H1 (cell line): ENCODE measurements around the gene NRAS. TPM values are rescaled to one million over a fixed set of nuclear protein-coding genes. Genes with fewer than 3 reads are reported as not detected.

Source experiments
- CTCF ChIA-PET: fragments of 300-600 bp; sonication (Branson Sonifier 250); formaldehyde crosslinking; loops from one replicate; lab custom pipeline; 2021; ENCODE audit not compliant: partially characterized antibody; lab: Charles Lee
- POLR2A ChIA-PET: fragments of 300-600 bp; sonication (Branson Sonifier 250); formaldehyde crosslinking; loops from one replicate; lab custom pipeline; 2021; ENCODE audit warnings: inconsistent platforms; ENCODE audit not compliant: partially characterized antibody; lab: Charles Lee
- DNase-seq, 2 experiments: peaks; one replicate each; pipeline versions ENCODE4 v3.0.0 to v3.0.0-alpha.2; 2010 to 2022; ENCODE audit warnings: low spot score in 2 of 2, low read depth in 1 of 2, mixed read lengths in 1 of 2
- FAIRE-seq: peaks from 2 replicates; lab custom pipeline; 2011; peaks lifted over from hg19 to GRCh38; lab: Jason Lieb, UNC
- H2AFZ ChIP-seq: 2 replicates; pipeline ENCODE4 v1.8.1; 2012; ENCODE audit warnings: low read length, inconsistent platforms
- H2AK5ac ChIP-seq: 2 replicates; pipeline ENCODE4 v1.6.1; 2013; ENCODE audit warnings: low read depth, low read length
- H2BK120ac ChIP-seq: replicated peaks from 2 replicates; pipeline ENCODE3; 2013; ENCODE audit warnings: low read depth, low read length, inconsistent platforms
- H2BK12ac ChIP-seq: 2 replicates; pipeline ENCODE4 v1.6.1; 2013; ENCODE audit warnings: low read depth, low read length
- H2BK15ac ChIP-seq: 2 replicates; pipeline ENCODE4 v1.6.1; 2013; ENCODE audit warnings: low read length
- H2BK20ac ChIP-seq: 2 replicates; pipeline ENCODE4 v1.6.1; 2013; ENCODE audit warnings: low read length
- H2BK5ac ChIP-seq: 2 replicates; pipeline ENCODE4 v1.6.1; 2013; ENCODE audit warnings: low read depth, low read length
- H3K14ac ChIP-seq: 2 replicates; pipeline ENCODE4 v1.6.1; 2013; ENCODE audit warnings: inconsistent platforms; ENCODE audit not compliant: insufficient read length
- H3K18ac ChIP-seq: 2 replicates; pipeline ENCODE4 v1.6.1; 2013; ENCODE audit warnings: low read length; ENCODE audit errors: extremely low read depth
- H3K23ac ChIP-seq: 2 replicates; pipeline ENCODE4 v1.6.1; 2013; ENCODE audit warnings: inconsistent platforms; ENCODE audit not compliant: insufficient read length
- H3K23me2 ChIP-seq: 2 replicates; pipeline ENCODE4 v1.6.1; 2013; ENCODE audit warnings: low read depth, low read length
- H3K27ac ChIP-seq: 2 replicates; pipeline ENCODE4 v1.6.1; 2011; ENCODE audit warnings: low read depth, low read length, inconsistent platforms
- H3K27me3 ChIP-seq, 4 experiments: replicated peaks in 1 of 4; 1 replicate in 1 of 4; 2 replicates in 3 of 4; pipeline versions ENCODE4 v1.6.1 to v1.8.1; 2011 to 2013; ENCODE audit warnings: low read length in 3 of 4, mild to moderate bottlenecking in 3 of 4, inconsistent platforms in 2 of 4, mixed read lengths in 2 of 4, moderate library complexity in 1 of 4; ENCODE audit not compliant: control insufficient read depth in 3 of 4, insufficient read depth in 3 of 4; ENCODE audit errors: extremely low read depth in 1 of 4
- H3K36me3 ChIP-seq, 4 experiments: 2 replicates each; pipeline versions ENCODE4 v1.6.1 to v1.8.1; 2011 to 2013; ENCODE audit warnings: mild to moderate bottlenecking in 4 of 4, low read length in 3 of 4, moderate library complexity in 2 of 4, control low read depth in 1 of 4, inconsistent platforms in 1 of 4; ENCODE audit not compliant: insufficient read depth in 4 of 4, control insufficient read depth in 2 of 4
- H3K4ac ChIP-seq: replicated peaks from 2 replicates; pipeline ENCODE3; 2013; ENCODE audit warnings: low read length, low read depth, mixed read lengths, inconsistent platforms; ENCODE audit not compliant: insufficient read length
- H3K4me1 ChIP-seq, 4 experiments: replicated peaks in 1 of 4; 1 replicate in 1 of 4; 2 replicates in 3 of 4; pipeline versions ENCODE4 v1.6.1 to v1.8.1; 2011 to 2013; ENCODE audit warnings: low read length in 3 of 4, inconsistent platforms in 2 of 4, mixed read lengths in 1 of 4; ENCODE audit not compliant: insufficient read depth in 4 of 4, control insufficient read depth in 3 of 4
- H3K4me2 ChIP-seq, 2 experiments: 2 replicates each; pipeline versions ENCODE4 v1.6.1 to v1.8.1; 2011 to 2013; ENCODE audit warnings: low read depth in 2 of 2, low read length in 2 of 2, control low read depth in 1 of 2, inconsistent platforms in 1 of 2, mild to moderate bottlenecking in 1 of 2; ENCODE audit not compliant: insufficient read depth in 1 of 2
- H3K4me3 ChIP-seq, 4 experiments: fragments of 200-600, 300-600 bp in 1 of 4; sonication (generic), shearing (Covaris generic), sonication (Bioruptor Twin) in 1 of 4; 2 replicates each; pipeline versions ENCODE4 v1.5.1 to v1.8.1; 2011 to 2016; ENCODE audit warnings: low read length in 4 of 4, low read depth in 3 of 4, control low read depth in 2 of 4, inconsistent platforms in 2 of 4, mild to moderate bottlenecking in 2 of 4, mixed read lengths in 1 of 4, moderate library complexity in 1 of 4; ENCODE audit not compliant: insufficient read depth in 2 of 4; ENCODE audit errors: extremely low read depth in 1 of 4
- H3K56ac ChIP-seq: replicated peaks from 2 replicates; pipeline ENCODE3; 2013; ENCODE audit warnings: low read depth, mild to moderate bottlenecking, mixed read lengths, low read length, inconsistent platforms; ENCODE audit not compliant: insufficient read length
- H3K79me1 ChIP-seq: 2 replicates; pipeline ENCODE4 v1.6.1; 2013; ENCODE audit warnings: low read depth, low read length, control low read depth
- H3K79me2 ChIP-seq, 2 experiments: 2 replicates each; pipeline versions ENCODE4 v1.6.1 to v1.8.1; 2012 to 2013; ENCODE audit warnings: low read length in 2 of 2, mild to moderate bottlenecking in 2 of 2, inconsistent platforms in 1 of 2; ENCODE audit not compliant: insufficient read depth in 2 of 2, control insufficient read depth in 1 of 2
- H3K9ac ChIP-seq, 4 experiments: replicated peaks in 1 of 4; 1 replicate in 1 of 4; 2 replicates in 3 of 4; pipeline versions ENCODE4 v1.6.1 to v1.8.1; 2011 to 2013; ENCODE audit warnings: low read depth in 3 of 4, low read length in 3 of 4, control low read depth in 2 of 4, mild to moderate bottlenecking in 2 of 4, moderate library complexity in 2 of 4, inconsistent platforms in 1 of 4; ENCODE audit errors: extremely low read depth in 1 of 4
- H3K9me3 ChIP-seq, 2 experiments: 2 replicates each; pipeline versions ENCODE4 v1.6.1 to v1.8.1; 2012 to 2013; ENCODE audit warnings: mild to moderate bottlenecking in 2 of 2, moderate library complexity in 2 of 2, control low read depth in 1 of 2, inconsistent platforms in 1 of 2, low read depth in 1 of 2, low read length in 1 of 2, mixed read lengths in 1 of 2; ENCODE audit not compliant: insufficient read depth in 2 of 2
- H4K20me1 ChIP-seq, 2 experiments: replicated peaks in 1 of 2; 2 replicates each; pipeline versions ENCODE3 to v1.8.1; 2011 to 2013; ENCODE audit warnings: inconsistent platforms in 2 of 2, low read length in 2 of 2, mild to moderate bottlenecking in 1 of 2; ENCODE audit not compliant: insufficient read depth in 2 of 2, control insufficient read depth in 1 of 2
- H4K5ac ChIP-seq: 2 replicates; pipeline ENCODE4 v1.6.1; 2013; ENCODE audit warnings: low read length, low read depth, mixed read lengths, inconsistent platforms; ENCODE audit not compliant: insufficient read length
- H4K8ac ChIP-seq: 2 replicates; pipeline ENCODE4 v1.8.0; 2013; ENCODE audit warnings: mild to moderate bottlenecking, moderate library complexity, low read length, inconsistent platforms; ENCODE audit not compliant: insufficient read depth; ENCODE audit errors: extremely low read depth
- H4K91ac ChIP-seq: replicated peaks from 2 replicates; pipeline ENCODE3; 2013; ENCODE audit warnings: low read length, mixed read lengths, inconsistent platforms; ENCODE audit not compliant: insufficient read length
- CREB1 ChIP-seq: IDR thresholded peaks from 2 replicates; pipeline ENCODE4 v1.6.1; 2012; ENCODE audit warnings: inconsistent platforms
- FOSL1 ChIP-seq: IDR thresholded peaks from 2 replicates; pipeline ENCODE4 v1.6.1; 2011; ENCODE audit warnings: mild to moderate bottlenecking, low read depth, low read length, moderate library complexity; ENCODE audit not compliant: insufficient read depth
- JUND ChIP-seq: IDR thresholded peaks from 2 replicates; pipeline ENCODE4 v1.6.1; 2011; ENCODE audit warnings: mild to moderate bottlenecking, improper control_type of control experiment, low read length
- KDM1A ChIP-seq: fragments of 200-600, 300-600 bp; sonication (generic); IDR thresholded peaks from 2 replicates; pipeline ENCODE4 v1.7.1; 2016; ENCODE audit warnings: mild to moderate bottlenecking, low read length, borderline replicate concordance
- KDM4A ChIP-seq: IDR thresholded peaks from one replicate; pipeline ENCODE4 v1.7.1; 2012; ENCODE audit warnings: low read depth, mild to moderate bottlenecking, moderate library complexity, low read length, inconsistent platforms; ENCODE audit not compliant: severe bottlenecking
- RNF2 ChIP-seq: fragments of 200-900, 300-1000 bp; sonication (generic); IDR thresholded peaks from 2 replicates; pipeline ENCODE4 v1.7.1; 2016; ENCODE audit warnings: borderline replicate concordance, low read depth, mild to moderate bottlenecking, antibody characterized with exemption, low read length; ENCODE audit not compliant: poor library complexity, severe bottlenecking; ENCODE audit errors: missing control alignments
- SRF ChIP-seq: IDR thresholded peaks from 2 replicates; pipeline ENCODE4 v1.6.1; 2011; ENCODE audit warnings: mild to moderate bottlenecking, low read depth, low read length, moderate library complexity
- WGBS, 2 experiments: shearing (Covaris generic) in 1 of 2; methylation state at CpG; one replicate each; pipeline versions ENCODE4 v1.1.6 to v1.1.7; 2013 to 2015; ENCODE audit warnings: low lambda C conversion rate in 2 of 2, mixed read lengths in 2 of 2, inconsistent platforms in 1 of 2, low coverage in 1 of 2, missing lambda C conversion rate in 1 of 2; ENCODE audit not compliant: insufficient replicate concordance in 2 of 2, insufficient coverage in 1 of 2, insufficient read length in 1 of 2; ENCODE audit errors: extremely low coverage in 1 of 2, missing lambda C conversion rate in 1 of 2; 5-methylcytosine and 5-hydroxymethylcytosine counted together
- polyA plus RNA-seq, 7 experiments: library from polyadenylated mRNA; depleted of rRNA in 3 of 7; stranded (reverse) in 5 of 7; unstranded in 2 of 7; fragments of >200 nt in 5 of 7; fragments of 200-250 nt in 2 of 7; gene quantifications; 1 replicate in 5 of 7; 2 replicates in 1 of 7; 4 replicates in 1 of 7; pipeline versions ENCODE4 v1.2.1 to v1.2.3, GENCODE V29; 2011 to 2013; ENCODE audit warnings: missing spikeins in 2 of 7, mixed read lengths in 2 of 7
- total RNA-seq: library from RNA; stranded (reverse); fragmentation: NEBNext Ultra II Directional; extraction: Animal tissue kit (Norgen Biotek cat#: 25700); gene quantifications from 2 replicates; pipeline ENCODE4 v1.2.1, GENCODE V29; 2021
- TF ChIP-seq, protein P1 (sequence below): IDR thresholded peaks from 2 replicates; pipeline ENCODE4 v1.6.1; 2012; ENCODE audit warnings: inconsistent platforms
- TF ChIP-seq, protein P2 (sequence below): IDR thresholded peaks from 2 replicates; pipeline ENCODE4 v1.6.1; 2011; ENCODE audit warnings: low read depth, mild to moderate bottlenecking, low read length; ENCODE audit not compliant: insufficient read depth

Gene NRAS
- total and polyA plus RNA-seq, 2 of the 8 experiments (the other 6 are each of a cell fraction or from before 2014, with no cell fraction given) = 24.5 to 65.1 TPM

DNA sequence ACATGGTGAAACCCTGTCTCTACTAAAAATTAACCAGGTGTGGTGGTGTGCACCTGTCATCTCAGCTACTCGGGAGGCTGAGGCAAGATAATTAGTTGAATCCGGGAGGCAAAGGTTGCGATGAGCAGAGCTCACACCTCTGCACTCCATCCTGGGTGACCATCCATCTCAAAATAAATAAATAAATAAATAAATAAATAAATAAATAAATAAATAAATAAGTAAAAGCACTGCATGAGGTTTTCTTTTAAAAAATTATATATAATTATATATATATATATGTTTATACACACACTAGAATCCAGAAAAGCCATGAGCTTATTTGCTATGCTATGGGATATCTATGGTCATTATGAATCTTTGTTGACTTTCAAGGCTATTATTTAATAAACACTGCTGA is 23.6 kb downstream of the NRAS start:
- Histone ChIP-seq H2BK20ac (no peak overlapping the region), H2BK120ac (no peak overlapping the region), H3K23me2 (no peaks in the 10 kb centered on the region), H4K5ac (no peak overlapping the region), H3K23ac (no peak overlapping the region), H3K9ac (no peak overlapping the region), H3K36me3 (no peaks in the 10 kb centered on the region), H4K8ac (no peak overlapping the region), H2AFZ (no peak overlapping the region), H4K91ac (no peak overlapping the region), H2BK12ac (no peak overlapping the region), H4K20me1 (no peaks in the 10 kb centered on the region), H3K4ac (no peak overlapping the region), H3K4me3 (no peak overlapping the region), H2BK5ac (no peak overlapping the region), H3K14ac (no peak overlapping the region), H3K79me2 (no peaks in the 10 kb centered on the region), H3K18ac (no peak overlapping the region), H3K27me3 (no peaks in the 10 kb centered on the region), H3K27ac (no peak overlapping the region), H3K4me1 (no peaks in the 10 kb centered on the region), H3K56ac (no peak overlapping the region), H3K4me2 (no peak overlapping the region), H3K79me1 (no peaks in the 10 kb centered on the region), H2BK15ac (no peak overlapping the region), H2AK5ac (no peak overlapping the region), H3K9me3 (no peaks in the 10 kb centered on the region)
- DNase-seq = no peak
- ChIA-PET CTCF (interaction anchor here (0.7 to 1.3 kb wide), 4 partner anchors 14 to 359 kb away, joined by 3 to 4 read pairs (median 3); partner anchors contain the start of gene DENND2C), POLR2A (interaction anchor here (0.6 to 3.4 kb wide), 4 partner anchors 8 to 65 kb away, joined by 3 to 10 read pairs (median 4); partner anchors contain the start of gene CSDE1)
- WGBS, 2 experiments = 94% methylated on average over 3 of the region's 3 CpGs; no CpG with 5 or more reads in 1 of the 2 experiments
- no peak for FAIRE-seq
- TF ChIP-seq FOSL1 (no peak), RNF2 (no peak), KDM4A (no peak), CREB1 (no peak), JUND (no peak), KDM1A (no peak), SRF (no peak)
- TF ChIP-seq, protein P1, sequence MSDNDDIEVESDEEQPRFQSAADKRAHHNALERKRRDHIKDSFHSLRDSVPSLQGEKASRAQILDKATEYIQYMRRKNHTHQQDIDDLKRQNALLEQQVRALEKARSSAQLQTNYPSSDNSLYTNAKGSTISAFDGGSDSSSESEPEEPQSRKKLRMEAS = no peak
- TF ChIP-seq, protein P2, sequence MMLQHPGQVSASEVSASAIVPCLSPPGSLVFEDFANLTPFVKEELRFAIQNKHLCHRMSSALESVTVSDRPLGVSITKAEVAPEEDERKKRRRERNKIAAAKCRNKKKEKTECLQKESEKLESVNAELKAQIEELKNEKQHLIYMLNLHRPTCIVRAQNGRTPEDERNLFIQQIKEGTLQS = no peak
